OCI-M1 (cell line): ENCODE measurements around the gene CNOT8.
"Not testable (repeated sequence)": the region's sequence is repeated elsewhere in the genome, so short reads cannot be mapped to it uniquely, and the experiment has no call there.

Experiments
- DNase-seq: peaks from one replicate; lab custom pipeline; 2025; lab: John Stamatoyannopoulos, UW

Gene CNOT8

DNA sequence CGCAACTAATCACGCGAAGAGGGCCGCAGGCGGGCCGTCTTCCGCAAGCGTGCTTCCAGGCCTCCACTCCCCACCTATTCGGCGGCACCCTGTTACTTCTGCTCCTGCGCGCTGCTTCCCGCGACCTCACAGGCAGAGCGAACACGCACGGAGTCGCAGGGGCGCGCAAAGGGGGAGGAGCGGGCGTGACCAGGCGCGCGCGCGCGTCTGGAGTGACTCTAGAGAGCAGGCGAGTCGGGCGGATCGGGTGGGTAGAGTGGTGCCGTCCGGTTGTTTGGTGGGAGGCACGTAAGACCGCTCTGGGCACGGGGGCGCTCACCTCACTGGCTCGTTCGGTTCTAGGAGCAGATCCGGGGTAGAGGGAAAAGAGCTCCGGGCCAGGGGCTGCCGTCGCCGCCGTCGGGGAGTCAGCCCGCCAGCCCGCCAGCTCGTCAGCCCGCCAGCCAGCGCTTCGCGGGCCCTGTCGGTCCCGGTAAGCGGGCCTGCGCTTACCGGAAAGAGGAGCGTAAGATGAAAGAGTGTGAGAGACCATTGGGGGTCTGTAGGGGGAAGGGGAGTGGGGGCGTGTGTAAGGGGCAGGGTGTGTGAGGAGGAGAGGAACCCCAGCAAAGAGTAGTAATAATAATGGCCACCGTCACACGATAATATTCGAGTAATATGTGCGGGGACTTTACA lies at the start of gene CNOT8:
Gene CNOT8, plus strand, starts transcription at position 331 of the 675 bp plus-strand sequence. CDS start 4,652 bp downstream, outside the sequence.
- DNase-seq = peak; percentile 98

DNA sequence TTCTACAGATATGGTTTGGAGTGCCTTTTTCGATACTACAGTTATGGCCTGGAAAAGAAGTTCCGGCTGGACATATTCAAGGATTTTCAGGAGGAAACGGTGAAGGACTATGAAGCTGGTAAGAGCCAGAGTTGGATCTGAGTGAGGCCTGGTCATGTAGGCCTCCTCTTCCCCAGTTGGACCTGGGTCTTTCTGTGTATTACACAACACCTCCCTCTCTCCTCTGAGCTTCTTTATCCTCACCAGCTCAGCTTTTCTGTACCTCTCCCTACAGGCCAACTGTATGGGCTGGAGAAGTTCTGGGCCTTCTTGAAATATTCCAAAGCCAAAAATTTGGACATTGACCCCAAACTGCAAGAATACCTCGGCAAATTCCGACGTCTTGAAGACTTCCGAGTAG lies 47.2 kb upstream of the CNOT8 start:
- DNase-seq = no peak

DNA sequence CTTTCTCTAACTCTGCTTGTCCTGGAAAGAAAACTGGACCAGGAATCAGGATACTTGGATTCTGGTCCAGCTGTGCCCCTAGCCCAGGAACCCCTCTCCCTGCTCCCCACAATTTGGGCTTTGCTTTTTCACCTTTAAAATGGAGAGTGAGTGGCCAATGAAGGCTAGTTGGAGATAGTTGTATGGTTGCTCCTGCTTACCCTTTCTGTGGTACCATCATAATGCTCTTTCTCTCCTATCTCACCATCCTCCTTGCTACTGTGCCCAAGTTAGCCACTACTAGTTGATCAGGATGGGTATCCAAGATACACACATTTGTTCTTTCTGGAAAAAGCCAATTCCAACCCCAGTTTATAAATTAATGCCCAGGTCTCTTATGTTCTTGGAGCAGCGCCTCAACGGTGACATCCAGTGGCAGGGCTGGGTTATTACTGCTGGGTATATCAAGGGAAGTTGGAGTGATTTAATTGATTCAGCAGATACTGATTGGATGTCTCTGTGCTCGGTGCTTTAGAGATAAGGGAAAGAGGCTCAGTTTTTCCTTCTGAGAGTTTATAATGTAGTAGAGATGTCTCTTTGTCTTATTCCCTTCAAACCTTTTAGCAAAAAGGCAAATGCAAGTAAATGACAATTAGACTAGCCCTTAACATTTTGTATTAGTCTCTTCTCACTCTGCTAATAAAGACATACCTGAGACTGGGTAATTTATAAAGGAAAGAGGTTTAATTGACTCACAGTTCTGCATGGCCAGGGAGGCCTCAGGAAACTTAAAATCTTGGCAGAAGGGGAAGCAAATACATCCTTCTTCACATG lies 46.6 kb upstream of the CNOT8 start:
- peak; percentile 76 for DNase-seq

DNA sequence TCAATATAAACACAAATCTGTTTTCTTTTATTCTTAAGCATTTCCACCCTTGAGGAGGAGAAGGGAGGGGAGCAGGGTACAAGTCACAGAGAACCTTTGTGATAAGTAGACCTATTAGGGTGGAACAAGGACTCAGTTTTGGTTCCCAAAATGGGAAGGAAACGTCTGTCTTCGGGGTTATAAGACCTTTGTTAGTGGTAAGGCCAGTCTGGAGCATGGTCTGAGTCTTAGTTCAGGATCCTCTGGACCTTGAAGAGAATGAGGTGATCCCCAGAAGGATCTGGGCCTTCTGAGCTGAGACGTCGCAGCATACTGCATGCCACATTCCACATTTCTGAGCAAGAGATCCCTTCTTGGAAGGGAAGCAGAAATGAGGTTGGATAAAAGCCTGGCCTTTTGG lies 45.3 kb upstream of the CNOT8 start:
- DNase-seq = no peak

DNA sequence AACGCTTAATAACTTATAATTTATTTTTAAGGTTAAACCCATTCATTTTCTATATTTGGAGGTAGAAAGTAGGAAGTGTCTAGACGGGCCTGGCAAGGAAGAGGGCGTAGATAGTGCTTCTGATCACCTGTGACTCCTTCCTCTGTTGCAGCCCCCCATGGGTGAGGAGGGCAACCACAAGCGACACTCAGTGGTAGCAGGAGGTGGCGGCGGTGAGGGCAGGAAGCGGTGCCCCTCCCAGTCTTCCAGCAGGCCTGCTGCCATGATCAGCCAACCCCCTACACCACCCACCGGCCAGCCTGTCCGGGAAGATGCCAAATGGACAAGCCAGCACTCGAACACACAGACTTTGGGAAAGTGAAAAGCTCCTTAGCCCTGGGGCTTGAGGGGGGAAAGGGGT lies 44.7 kb upstream of the CNOT8 start:
- DNase-seq = no peak

DNA sequence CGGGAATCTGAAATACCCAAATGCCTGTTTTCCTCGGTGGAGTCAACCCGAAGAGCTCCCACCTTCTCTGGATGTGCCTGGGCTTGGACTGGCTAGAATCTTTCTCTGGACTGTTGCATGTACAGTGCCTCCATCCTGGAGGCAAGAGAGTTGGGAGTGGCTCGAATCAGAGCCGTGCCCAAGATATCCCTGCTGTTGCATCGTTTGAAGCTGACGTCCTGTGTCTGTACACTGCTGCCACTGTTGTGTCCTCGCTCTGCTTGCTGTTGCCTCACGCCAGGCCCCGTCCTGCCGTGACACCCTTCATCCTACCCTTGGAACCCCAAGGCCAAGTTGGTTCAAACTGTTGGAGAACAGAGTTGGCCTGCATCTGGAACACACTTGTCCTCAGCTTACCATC lies 43.4 kb upstream of the CNOT8 start:
- DNase-seq = no peak

DNA sequence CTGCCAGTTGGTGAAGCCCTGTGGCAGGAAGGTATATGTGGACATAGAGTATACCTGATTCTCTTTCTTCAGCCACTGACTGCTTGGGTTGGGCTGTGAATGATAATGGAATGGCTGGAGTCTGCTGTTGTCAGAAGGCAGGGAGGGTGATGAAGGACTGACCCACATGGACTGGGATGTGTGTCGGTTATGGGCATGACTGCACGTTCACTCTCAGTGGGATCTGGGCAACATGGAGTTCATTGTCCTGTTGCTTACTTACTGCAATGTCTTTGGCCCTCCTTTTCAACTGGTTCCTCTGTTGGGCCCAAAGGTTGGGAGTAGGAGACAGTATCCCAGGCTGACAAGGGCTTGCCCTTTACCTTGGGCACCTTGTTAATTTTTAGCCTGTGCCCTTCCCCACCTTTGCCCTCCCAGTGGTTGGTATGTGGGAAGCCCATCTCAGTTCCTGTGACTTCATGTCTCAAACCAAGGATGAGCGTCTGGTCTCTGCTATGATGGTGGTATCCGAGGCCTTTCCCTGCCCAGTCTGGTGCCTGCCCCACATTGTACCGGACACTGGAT lies 42.7 kb upstream of the CNOT8 start:
- no peak for DNase-seq

DNA sequence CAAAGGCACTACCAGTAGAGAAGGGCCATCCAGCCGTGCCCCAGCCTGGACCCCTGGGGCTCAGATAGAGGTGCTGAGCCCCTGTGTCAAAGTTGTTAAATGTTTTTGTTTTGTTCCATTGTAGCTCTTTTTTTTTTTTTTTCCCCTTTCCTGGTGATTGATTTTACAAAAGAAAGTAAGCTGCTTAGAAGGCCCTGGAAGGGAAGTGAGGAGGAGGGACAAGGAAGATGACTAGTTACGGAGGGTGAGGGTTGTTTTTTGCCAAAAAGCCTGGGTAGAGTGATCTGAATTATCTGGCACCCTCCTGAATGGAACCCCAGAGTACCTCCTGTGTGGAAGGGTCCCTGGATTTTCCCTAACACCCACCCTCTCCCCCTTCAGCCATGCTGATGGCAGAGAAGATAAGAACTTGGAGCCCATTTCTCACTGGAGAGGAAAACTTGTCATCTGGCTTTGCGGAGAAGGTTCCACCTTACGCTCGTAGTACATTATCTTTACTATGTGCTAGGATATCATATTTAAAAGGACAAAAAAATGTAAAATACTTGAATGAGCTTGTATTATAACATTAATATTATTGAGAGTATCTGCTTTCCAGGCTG lies 41.4 kb upstream of the CNOT8 start:
- DNase-seq = no peak

DNA sequence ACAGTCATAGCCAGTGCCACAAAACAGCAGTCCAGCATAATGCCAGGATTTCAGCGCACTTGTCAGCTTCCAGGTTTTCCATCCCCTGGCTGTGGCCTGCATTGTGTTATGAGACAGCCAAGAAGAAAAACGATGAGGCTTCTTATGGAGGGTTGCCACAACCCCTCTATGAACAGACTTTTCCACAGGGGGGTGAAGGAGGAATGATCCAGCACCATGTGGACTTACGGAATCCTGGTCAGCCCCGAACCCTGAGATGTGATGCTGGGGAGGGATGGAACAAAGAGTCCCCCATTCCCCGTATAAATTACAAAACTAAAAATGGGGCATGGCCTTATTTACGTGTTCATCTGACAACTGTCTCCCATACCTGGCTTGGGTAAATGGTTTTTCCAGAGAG lies 40.6 kb upstream of the CNOT8 start:
- DNase-seq = no peak

DNA sequence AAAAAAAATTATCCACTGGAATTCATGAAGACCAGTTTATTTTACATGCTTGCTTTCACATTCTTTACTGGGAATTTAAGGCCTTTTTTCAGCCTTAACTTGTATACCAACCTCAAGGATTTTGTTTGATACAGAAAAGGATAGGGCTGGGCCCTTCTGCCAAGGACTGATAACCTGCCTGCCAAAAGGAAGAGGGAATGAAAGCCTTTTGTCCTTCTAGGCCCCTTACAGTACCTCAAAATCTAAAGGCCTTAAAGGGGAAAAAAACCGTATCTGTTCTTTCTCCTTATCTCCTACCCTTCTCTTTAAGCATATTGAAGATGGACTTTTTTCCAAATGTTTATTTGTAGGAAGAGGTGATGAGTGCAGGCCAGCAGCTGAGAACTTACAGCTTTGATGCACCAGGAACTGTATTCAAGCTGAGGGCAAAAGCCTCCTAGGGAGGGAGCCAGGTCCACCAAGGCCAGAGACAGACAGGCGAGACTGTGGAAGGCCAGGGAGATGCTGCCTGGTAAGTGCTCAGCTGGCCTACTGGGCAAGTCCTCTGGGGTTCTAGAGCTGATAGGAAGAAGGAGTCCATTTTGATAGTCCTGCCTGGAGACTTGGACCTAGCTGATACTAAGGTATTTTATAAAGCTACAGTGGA lies 39.8 kb upstream of the CNOT8 start:
- peak; percentile 78 for DNase-seq

DNA sequence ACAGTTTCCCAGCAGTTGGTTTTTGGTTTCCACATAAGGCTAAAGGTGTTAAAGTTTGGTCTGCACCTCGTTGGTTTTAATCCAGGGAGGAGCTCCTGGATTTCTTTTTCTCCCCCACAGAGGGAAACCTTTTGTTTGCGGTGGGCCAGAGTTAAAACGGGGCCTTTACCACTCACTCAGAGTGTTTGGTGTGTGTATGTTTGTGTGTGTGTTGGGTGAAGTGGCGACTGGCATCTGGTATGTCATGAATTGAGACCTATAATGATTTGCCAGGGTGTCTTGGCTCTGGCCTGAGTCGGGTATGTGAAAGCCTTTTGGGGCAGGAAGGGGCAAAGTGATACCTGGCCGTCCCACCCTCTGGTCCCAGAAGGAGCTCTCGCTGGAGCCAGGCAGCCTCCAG lies 38.9 kb upstream of the CNOT8 start:
- no peak for DNase-seq

DNA sequence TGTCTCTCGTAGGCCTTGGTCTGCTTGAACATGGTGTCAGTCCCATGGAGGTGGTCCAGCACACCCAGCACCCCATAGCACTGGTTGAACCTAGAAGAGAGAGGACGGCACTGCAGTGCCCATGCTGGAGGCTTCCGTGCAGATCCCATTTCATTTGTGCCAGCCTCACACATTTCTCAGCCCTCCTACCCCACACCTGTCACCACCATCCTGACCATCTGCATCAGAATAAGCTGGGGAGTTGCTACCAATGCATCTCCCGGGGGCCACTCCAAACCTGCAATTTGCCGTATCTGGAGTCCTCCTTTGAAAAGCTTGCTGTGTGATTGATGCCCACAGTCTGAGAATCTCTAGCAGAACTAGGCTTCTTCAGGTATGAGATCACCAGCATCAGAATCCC lies 38.0 kb upstream of the CNOT8 start:
- no peak for DNase-seq

DNA sequence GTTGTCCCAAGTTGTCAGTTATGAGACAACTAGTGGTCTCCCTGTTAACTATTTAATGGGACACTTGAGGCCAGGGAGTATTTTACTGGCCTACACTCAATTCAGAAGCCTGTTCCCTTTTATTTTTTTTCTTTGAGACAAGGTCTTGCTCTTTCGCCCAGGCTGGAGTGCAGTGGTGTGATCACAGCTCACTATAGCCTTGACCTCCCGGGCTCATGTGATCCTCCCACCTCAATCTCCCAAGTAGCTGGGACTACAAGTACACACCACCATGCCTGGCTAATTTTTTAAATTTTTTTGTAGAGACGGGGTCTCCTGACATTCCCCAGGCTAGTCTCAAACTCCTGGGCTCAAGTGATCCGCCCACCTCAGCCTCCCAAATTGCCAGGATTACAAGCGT lies 35.5 kb upstream of the CNOT8 start:
- not testable (repeated sequence) for DNase-seq

DNA sequence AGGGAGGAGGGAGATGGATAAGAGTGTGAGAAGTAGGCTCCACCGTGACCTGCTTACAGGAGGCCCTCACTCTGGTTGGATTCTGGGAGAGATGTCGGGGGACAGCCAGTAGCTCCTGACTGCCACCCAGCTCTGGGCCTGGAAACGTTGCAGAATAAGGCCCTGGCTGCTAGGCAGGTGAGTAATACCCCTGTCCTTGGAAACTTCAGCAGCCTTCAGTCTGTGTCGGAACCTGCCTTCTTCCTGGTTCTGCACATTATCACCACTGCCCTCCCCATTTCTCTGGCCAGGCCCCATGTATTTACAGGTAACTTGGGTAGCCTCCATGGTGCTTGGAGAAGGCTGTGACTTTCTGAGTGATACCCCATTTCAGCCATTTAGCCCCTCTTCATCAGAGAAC lies 34.8 kb upstream of the CNOT8 start:
- DNase-seq = no peak

DNA sequence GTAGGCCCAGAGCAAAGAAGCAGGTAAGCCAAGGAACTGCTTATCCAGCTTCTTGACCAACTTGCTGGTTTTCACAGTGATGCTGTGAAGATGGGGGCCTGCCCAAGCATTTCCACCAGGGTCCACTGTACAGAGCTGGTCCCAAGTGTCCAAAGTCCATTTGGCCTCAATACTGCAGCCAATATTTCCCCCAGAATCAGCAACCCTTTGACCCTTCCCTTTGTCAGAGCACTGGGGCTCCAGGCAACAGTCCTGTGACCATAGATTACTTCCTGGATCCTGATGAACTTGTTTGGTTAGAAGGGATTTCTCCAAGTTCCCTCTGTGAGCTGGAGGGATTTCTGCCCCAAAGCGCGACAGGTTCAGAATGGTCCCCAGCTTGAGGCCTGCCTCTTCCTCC lies 34.4 kb upstream of the CNOT8 start:
- DNase-seq = no peak

DNA sequence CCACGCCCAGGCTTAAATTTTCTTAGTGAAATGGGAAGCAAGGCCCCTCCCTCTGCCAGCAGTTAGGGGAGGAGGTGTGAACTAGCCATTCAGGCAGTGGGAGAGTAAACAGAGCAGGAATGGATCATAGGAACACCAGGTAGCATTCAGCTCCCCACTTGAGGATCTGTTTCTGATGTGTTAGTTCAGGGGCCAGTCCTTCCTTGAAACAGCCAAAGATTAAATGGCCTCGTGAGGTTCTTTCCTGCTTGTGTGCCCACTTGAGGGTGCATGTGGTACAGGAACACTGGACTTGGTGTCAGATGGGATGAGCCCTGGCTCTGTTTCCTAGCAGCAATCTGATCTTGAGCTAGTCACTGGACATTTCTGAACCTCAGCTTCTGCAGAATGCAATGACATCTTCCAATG lies 29.2 kb upstream of the CNOT8 start:
- DNase-seq = peak; percentile 19

DNA sequence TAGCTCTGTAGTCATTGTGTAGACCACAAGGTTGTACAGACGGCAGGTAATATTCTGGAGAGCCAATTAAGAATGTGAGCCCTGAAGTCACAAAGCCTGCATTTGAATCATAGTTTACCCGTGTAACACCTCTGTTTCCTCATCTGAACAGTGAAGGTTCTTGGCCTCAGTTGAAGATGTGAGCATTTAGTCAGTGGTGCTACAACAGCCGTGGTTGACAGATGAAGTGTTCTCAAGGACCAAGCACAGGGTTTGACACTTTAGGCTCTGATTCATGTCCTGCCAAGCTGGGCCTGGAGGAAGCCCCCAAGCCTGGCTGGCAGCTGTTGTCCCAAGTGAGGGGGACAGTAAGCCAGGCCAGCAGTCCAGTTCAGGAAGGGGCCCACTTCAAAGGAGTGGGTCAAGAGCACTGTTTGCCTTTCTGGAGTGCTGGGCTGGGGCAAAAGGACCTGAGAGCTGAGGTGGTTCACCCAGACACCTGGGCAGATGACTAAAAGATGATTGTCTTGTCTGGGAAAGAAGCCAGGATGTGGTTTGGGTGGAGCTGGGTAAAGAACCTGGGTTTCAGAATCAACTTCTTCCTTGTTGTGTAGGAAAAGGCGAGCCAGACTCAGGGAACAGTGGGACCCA lies 28.7 kb upstream of the CNOT8 start:
- DNase-seq = no peak

DNA sequence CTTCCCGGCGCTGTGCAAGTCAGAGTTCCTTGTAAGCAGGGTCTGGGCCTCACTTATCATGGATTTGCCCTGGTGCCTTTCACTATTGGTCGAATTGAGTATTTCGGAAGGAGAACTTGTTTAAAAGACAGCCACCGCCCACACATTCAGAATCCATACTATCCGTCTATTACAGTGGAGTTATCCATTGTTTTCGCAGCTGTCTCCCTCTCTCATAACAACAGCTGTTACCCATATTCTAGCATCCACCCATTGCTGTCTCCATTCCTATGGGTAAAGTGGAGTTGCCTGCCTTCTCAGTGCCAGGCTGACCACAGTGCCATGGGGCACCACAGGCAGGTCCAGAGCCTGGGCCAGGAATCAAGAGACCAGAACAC lies 28.2 kb upstream of the CNOT8 start:
- DNase-seq = no peak

DNA sequence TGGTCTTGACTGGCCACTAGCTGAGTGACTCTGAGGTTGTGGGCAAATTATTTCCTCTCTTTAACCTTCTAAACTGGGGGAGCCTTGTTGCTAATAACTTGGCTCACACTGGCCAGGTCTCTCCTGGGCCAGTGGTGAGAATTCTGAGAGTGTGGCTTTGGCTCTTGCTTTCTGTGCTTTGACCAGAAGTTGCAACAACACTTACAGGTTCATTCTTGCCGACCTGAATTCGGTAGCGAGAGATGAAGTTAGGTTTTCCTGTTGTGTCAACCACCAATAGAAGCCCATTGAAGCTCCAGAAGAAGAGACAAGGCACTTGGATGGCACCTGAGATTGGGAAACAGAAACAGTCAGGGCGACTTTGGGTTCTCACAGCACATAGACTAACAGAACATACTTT lies 27.8 kb upstream of the CNOT8 start:
- DNase-seq = no peak

DNA sequence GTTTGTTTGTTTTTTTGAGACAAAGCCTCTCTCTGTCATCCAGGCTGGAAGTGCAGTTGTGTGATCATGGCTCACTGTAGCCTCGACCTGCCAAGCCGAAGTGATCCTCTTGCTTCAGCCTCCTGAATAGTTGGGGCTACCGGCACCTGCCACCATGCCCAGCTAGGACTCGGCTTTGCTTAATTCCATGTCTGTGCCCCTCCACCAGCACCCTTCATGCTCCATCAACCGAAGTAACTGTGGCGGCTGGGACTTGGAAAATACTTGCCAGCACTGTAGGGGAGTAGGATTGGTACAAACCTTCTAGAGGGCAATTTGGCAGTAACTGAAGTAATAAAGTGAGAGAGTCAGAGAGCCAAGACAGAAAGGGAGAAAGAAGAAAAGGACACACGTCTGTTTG lies 27.0 kb upstream of the CNOT8 start:
- DNase-seq = no peak

DNA sequence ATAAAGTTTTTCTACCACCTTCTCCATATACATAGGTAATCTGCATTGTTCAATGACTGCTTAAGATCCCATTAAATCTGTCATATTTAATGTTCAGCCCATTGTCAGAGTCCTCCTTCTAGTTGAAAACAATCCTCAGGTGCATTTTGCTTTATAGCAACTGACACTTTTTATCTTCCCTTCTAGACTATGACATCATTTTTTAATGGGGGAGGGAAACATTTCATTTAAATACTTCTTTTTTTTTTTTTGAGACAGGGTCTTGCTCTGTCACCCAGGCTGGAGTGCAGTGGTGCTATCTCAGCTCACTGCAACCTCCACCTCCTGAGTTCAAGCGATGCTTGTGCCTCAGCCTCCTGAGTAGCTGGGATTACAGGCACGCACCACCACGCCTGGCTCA lies 25.6 kb upstream of the CNOT8 start:
- DNase-seq = peak; percentile 8

DNA sequence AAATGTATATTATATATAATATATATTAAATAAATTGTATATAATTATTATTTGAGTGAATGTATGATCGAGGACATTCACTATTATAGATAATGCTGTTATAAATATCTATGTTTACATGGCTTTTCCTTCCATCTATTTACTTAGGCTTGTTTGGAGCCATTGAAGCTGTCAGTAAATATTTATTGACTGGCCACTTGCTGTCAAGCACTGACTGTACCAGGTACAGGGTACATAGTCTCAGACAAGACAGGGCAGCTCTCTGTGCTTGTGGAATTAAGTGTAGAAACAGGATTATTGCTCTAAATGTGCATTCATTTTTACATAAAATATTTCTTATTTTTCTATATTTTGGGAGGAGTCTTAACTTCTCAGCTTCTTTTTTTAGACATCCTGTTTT lies 24.4 kb upstream of the CNOT8 start:
- DNase-seq = no peak
